ENCODE measurements around the gene IFT80.

DNA sequence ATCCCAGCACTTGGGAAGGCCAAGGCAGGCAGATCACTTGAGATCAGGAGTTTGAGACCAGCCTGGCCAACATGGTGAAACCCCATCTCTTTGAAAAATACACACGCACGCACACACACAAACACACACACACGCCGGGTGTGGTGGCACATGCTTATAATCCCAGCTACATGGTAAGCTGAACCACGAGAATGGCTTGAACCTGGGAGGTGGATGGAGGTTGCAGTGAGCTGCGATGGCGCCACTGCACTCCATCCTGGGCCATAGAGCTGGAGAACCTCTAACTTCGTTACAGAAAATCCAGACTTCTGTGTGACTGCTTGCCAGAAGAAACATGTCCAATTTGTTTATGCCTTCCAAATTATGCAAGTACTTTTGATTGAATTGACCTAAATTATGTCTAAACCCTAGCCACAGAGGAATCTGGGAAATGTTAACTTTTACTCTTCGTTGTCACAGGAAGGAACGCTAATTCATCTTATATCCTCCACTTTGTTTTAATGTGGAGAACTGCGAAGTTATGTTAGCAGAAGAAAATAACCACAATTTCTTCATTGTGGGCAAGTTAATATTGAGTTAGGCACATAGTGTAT, 28.9 kb upstream of the IFT80 start:
- TF ChIP-seq, protein P1, sequence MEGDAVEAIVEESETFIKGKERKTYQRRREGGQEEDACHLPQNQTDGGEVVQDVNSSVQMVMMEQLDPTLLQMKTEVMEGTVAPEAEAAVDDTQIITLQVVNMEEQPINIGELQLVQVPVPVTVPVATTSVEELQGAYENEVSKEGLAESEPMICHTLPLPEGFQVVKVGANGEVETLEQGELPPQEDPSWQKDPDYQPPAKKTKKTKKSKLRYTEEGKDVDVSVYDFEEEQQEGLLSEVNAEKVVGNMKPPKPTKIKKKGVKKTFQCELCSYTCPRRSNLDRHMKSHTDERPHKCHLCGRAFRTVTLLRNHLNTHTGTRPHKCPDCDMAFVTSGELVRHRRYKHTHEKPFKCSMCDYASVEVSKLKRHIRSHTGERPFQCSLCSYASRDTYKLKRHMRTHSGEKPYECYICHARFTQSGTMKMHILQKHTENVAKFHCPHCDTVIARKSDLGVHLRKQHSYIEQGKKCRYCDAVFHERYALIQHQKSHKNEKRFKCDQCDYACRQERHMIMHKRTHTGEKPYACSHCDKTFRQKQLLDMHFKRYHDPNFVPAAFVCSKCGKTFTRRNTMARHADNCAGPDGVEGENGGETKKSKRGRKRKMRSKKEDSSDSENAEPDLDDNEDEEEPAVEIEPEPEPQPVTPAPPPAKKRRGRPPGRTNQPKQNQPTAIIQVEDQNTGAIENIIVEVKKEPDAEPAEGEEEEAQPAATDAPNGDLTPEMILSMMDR (conservative IDR thresholded peaks at IDR 0.05; ENCODE audit: low read depth, low read length): no peak
- TF ChIP-seq CEBPB (IDR thresholded peaks at IDR 0.05; ENCODE audit: low read depth, low read length): no peak
